ENCODE results near the gene HOXB1.

Gene HOXB1

DNA sequence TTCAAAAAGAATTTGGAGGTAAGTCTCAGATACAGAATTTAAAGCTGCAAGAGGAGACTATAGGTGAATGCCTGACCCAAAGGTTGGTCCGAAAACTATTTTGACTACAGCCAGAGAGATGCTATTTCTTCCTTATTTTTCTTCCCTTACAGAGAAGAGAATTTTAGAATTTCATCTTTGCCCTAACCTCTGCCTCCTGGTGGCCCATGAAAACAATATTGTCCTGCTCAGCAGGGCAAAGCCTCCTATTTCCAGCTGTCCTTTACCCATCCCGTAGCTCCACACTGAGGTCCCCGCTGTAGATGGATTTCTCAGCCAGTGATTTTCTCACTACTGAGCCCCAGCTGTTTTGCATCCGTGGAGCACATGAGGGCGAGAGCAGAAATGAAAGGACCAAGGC lies 24.6 kb downstream of the HOXB1 start:
- 79% methylated on average over 5 of the region's 5 CpGs for WGBS
- H3K9ac ChIP-seq (ENCODE audit: low read depth, low read length), result no peak overlapping the region
- no peaks in the 10 kb centered on the region for H3K36me3 ChIP-seq (ENCODE audit: insufficient read depth, low read length)
- peaks cover 6% of the 10 kb centered on the region; the same call in 1 of the 2 replicates for H3K4me1 ChIP-seq (ENCODE audit: insufficient read depth, low read length)
- H3K27me3 ChIP-seq (ENCODE audit: insufficient read depth, low read length), result peaks cover 24% of the 10 kb centered on the region
- H3K27ac ChIP-seq (ENCODE audit: low read depth, low read length), result no peak overlapping the region
- H3K4me3 ChIP-seq (ENCODE audit: low read length), result no peak overlapping the region
- H3K9me3 ChIP-seq (ENCODE audit: insufficient read depth, low read depth, low read length), result no peaks in the 10 kb centered on the region

DNA sequence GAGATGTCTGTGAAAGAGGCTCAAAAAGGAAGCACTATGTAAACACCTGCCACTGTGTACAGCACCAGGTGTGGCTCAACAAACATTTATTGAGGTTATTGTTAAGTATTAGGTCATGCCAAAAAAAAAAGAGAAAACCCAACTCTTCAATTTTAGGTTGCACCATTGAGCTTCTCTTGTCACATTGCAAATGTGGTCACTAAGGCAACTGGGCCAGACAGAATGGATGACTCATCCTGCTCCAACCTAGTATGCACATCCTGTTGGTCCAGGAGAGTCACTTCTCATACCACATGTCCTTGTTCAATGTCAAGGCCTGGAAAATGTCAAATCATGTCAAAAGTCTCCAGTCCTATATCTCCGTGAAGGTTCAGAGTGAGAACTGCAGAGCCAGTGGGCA lies 25.0 kb downstream of the HOXB1 start:
- Histone ChIP-seq H3K36me3 (ENCODE audit: insufficient read depth, low read length) (no peaks in the 10 kb centered on the region), H3K4me1 (ENCODE audit: insufficient read depth, low read length) (peaks cover 6% of the 10 kb centered on the region; the same call in 1 of the 2 replicates), H3K4me3 (ENCODE audit: low read length) (no peak overlapping the region), H3K27me3 (ENCODE audit: insufficient read depth, low read length) (peaks cover 28% of the 10 kb centered on the region), H3K9ac (ENCODE audit: low read depth, low read length) (no peak overlapping the region), H3K9me3 (ENCODE audit: insufficient read depth, low read depth, low read length) (no peaks in the 10 kb centered on the region), H3K27ac (ENCODE audit: low read depth, low read length) (no peak overlapping the region)
- 94% methylated on average over 1 of the region's 1 CpG for WGBS

DNA sequence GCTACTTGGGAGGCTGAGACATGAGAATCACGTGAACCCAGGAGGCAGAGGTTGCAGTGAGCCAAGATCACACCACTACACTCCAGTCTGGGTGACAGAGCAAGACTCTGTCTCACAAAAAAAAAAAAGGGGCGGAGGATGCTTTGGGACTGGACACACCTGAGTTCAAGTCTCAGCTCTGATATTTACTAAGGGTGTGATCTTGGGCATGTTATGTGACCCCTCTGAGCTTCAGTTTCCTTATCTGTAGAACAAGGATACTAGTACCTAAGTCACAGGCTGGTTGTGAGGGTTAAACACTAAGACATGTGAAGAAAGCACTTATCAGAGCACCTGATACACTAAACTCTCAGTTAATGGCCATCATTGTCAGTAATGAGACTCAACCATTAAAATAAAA lies 25.9 kb downstream of the HOXB1 start:
- Histone ChIP-seq H3K9ac (ENCODE audit: low read depth, low read length) (no peak overlapping the region), H3K4me3 (ENCODE audit: low read length) (no peak overlapping the region), H3K9me3 (ENCODE audit: insufficient read depth, low read depth, low read length) (no peaks in the 10 kb centered on the region), H3K36me3 (ENCODE audit: insufficient read depth, low read length) (no peaks in the 10 kb centered on the region), H3K27ac (ENCODE audit: low read depth, low read length) (no peak overlapping the region), H3K4me1 (ENCODE audit: insufficient read depth, low read length) (peaks cover 6% of the 10 kb centered on the region; the same call in 1 of the 2 replicates), H3K27me3 (ENCODE audit: insufficient read depth, low read length) (peaks cover 37% of the 10 kb centered on the region)
- WGBS, result 87% methylated on average over 2 of the region's 2 CpGs

DNA sequence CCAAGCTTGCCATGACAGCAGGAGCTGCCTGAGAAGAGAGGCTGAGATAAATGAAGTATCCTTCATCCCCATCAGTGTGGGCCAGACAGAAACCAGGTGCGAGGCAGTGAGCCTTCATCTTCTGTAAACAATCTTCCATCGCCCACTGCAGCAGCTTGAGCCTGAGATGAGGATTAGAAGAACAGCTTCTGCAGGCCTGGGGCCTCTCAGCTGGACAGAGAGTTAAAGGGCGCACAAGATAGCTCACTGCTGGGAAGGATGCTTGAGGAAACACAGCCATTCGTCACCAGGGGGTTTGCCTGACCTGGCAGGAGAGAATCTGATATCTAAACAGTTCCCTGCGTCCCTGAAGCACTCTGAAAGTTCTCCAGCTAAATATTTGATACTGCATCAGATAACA lies 27.1 kb downstream of the HOXB1 start:
- Histone ChIP-seq H3K36me3 (ENCODE audit: insufficient read depth, low read length) (no peaks in the 10 kb centered on the region), H3K27me3 (ENCODE audit: insufficient read depth, low read length) (peaks cover 38% of the 10 kb centered on the region), H3K9ac (ENCODE audit: low read depth, low read length) (no peak overlapping the region), H3K9me3 (ENCODE audit: insufficient read depth, low read depth, low read length) (no peaks in the 10 kb centered on the region), H3K4me3 (ENCODE audit: low read length) (no peak overlapping the region), H3K4me1 (ENCODE audit: insufficient read depth, low read length) (peaks cover 6% of the 10 kb centered on the region; the same call in 1 of the 2 replicates), H3K27ac (ENCODE audit: low read depth, low read length) (no peak overlapping the region)
- WGBS, result 62% methylated on average over 5 of the region's 5 CpGs

DNA sequence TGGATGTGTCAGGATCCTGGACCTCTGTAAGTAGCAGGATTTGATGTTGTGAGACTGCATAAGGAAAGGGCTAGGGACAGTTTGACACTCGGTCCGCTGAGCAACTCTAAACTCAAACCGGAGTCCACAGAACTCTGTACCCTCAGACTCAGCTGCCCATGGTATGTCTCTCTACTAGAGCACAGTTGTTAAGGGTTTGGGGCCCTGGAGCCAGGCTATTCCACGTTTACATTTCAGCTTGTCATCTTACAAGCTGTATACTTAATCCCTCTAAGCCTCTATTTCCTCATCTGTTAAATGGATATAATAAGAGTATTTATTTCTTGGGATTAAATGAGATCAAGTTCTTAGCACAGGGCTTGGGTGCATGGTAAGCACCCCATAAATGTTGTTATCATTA lies 27.9 kb downstream of the HOXB1 start:
- peaks cover 13% of the 10 kb centered on the region for H3K4me1 ChIP-seq (ENCODE audit: insufficient read depth, low read length)
- no peak overlapping the region for H3K27ac ChIP-seq (ENCODE audit: low read depth, low read length)
- no peak overlapping the region for H3K9ac ChIP-seq (ENCODE audit: low read depth, low read length)
- no peaks in the 10 kb centered on the region for H3K36me3 ChIP-seq (ENCODE audit: insufficient read depth, low read length)
- no peak overlapping the region for H3K4me3 ChIP-seq (ENCODE audit: low read length)
- peaks cover 46% of the 10 kb centered on the region for H3K27me3 ChIP-seq (ENCODE audit: insufficient read depth, low read length)
- H3K9me3 ChIP-seq (ENCODE audit: insufficient read depth, low read depth, low read length), result no peaks in the 10 kb centered on the region
- WGBS, result 91% methylated on average over 4 of the region's 4 CpGs

DNA sequence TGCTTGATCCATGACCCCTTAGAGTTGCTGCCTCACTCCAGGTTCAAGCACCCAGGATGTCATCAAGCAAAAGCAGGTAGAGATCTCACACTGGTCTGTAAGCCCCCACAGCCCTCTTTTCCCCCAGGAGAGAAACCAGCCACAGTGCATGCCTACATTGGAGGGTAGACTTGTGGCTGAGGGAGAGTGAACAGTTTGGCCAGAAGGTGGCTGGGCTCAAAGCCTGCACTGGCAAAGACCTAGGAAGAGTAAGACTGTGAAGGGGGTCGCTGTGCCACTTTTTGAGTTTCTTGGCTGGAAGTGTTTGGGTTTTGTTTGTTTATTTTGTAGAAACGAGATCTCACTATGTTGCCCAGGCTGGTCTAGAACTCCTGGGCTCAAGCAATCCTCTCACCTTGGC lies 28.5 kb downstream of the HOXB1 start:
- Histone ChIP-seq H3K4me3 (ENCODE audit: low read length) (no peak overlapping the region), H3K4me1 (ENCODE audit: insufficient read depth, low read length) (peaks cover 15% of the 10 kb centered on the region), H3K9ac (ENCODE audit: low read depth, low read length) (no peak overlapping the region), H3K36me3 (ENCODE audit: insufficient read depth, low read length) (no peaks in the 10 kb centered on the region), H3K27ac (ENCODE audit: low read depth, low read length) (no peak overlapping the region), H3K9me3 (ENCODE audit: insufficient read depth, low read depth, low read length) (no peaks in the 10 kb centered on the region), H3K27me3 (ENCODE audit: insufficient read depth, low read length) (peaks cover 51% of the 10 kb centered on the region)
- WGBS, result 84% methylated on average over 2 of the region's 2 CpGs

DNA sequence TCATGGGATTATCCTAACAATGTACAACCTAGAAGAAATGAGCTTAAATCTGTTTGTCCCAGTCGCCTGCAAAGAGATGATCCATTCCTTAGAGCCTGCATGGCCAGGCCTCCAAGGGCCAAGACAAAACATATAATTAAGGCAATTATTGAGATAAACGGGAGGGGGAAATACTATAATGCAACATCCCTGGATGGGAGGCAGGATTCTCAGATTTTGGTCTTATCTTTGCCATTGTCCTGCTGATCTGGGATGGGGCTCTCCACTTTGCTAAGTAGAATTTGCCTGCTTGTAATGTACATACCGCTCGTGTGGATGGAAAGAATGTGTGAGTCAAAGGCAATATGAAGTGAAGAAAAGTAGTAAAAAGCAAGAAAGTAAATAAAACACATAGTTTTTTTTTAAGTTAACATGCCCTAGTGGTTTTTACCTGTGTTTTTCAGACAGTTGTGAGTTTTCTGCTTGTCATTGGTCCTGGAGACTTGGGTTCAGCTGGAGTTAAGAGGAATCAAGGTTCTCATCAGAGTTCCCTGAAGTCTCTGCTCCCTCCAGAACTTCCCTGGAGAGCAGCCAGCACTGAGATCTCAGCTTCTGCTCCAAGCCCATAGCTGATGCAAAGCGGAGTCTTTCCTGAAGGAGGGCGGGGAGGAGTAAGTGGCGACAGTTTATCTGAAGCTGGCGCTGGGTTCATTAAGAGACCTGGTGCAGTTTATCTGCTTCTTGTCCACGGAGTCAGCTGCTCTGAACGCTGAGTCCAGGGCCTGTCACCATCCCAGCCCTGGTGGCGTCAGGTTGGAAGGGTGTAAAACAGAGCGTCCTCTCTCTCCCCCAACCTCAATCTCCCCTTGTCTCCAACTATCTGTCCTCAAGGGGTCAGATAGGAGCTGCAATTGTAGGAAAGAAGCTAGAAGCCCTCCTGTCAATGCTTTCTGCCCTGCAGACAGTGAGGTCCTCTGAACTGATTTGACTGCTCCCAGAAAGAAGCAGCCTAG lies 30.1 kb downstream of the HOXB1 start:
- WGBS, result 64% methylated on average over 10 of the region's 12 CpGs
- Histone ChIP-seq H3K27ac (ENCODE audit: low read depth, low read length) (no peak overlapping the region), H3K27me3 (ENCODE audit: insufficient read depth, low read length) (peaks cover 64% of the 10 kb centered on the region), H3K36me3 (ENCODE audit: insufficient read depth, low read length) (no peaks in the 10 kb centered on the region), H3K4me1 (ENCODE audit: insufficient read depth, low read length) (peaks cover 10% of the 10 kb centered on the region), H3K4me3 (ENCODE audit: low read length) (no peak overlapping the region), H3K9me3 (ENCODE audit: insufficient read depth, low read depth, low read length) (no peaks in the 10 kb centered on the region), H3K9ac (ENCODE audit: low read depth, low read length) (no peak overlapping the region)

DNA sequence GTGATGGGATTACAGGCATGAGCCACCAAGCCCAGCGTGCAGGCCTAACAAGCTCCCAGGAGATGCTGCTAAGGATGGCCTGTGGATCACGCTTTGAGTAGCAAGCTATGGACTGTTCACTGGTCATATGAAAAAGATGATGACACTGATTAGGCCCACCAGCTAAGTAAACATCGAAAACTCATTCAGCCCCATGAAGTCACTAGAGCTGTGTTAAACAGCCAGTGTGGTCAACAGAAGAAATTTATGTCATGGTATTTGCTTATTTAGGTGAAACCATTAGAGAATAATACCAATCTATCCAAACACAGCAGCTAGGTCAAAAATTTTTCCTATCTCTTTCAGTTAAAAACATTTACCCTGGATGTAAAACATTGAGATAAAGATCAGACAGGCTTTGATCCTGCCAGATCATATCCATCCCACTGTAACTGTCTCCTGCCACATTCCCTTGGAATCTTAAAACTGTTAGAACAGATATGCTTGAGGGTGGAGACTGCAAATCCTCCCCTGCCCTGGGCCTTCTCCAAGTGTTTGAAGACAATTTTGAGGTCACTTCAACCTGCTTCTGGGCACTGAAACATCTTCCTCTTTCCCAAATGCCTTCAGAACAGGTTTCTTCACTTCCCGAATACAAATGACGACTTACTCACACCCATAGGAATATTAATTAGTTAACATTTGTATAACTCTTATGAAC lies 30.9 kb downstream of the HOXB1 start:
- peaks cover 72% of the 10 kb centered on the region for H3K27me3 ChIP-seq (ENCODE audit: insufficient read depth, low read length)
- H3K4me1 ChIP-seq (ENCODE audit: insufficient read depth, low read length), result peaks cover 9% of the 10 kb centered on the region
- H3K4me3 ChIP-seq (ENCODE audit: low read length), result no peak overlapping the region
- no peaks in the 10 kb centered on the region for H3K9me3 ChIP-seq (ENCODE audit: insufficient read depth, low read depth, low read length)
- no peak overlapping the region for H3K27ac ChIP-seq (ENCODE audit: low read depth, low read length)
- H3K9ac ChIP-seq (ENCODE audit: low read depth, low read length), result no peak overlapping the region
- no peaks in the 10 kb centered on the region for H3K36me3 ChIP-seq (ENCODE audit: insufficient read depth, low read length)
- 87% methylated on average over 4 of the region's 5 CpGs for WGBS

DNA sequence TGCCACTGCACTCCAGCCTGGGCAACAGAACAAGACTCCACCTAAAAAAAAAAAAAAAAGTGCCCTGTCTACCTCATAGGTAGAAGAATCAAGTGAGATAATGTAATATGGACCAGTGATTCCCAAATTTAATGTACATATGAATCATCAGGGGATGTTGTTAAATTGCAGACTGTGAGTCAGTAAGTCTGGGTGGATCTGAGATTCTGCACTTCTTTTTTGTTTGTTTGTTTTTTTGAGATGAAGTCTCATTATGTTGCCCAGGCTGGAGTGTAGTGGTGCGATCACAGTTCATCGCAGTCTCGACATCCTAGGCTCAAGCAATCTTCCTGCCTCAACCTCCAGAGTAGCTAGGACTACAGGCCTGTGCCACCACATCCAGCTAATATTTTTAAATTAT lies 31.6 kb downstream of the HOXB1 start:
- no peak overlapping the region for H3K27ac ChIP-seq (ENCODE audit: low read depth, low read length)
- H3K36me3 ChIP-seq (ENCODE audit: insufficient read depth, low read length), result no peaks in the 10 kb centered on the region
- H3K9me3 ChIP-seq (ENCODE audit: insufficient read depth, low read depth, low read length), result no peaks in the 10 kb centered on the region
- H3K27me3 ChIP-seq (ENCODE audit: insufficient read depth, low read length), result peaks cover 78% of the 10 kb centered on the region
- H3K4me3 ChIP-seq (ENCODE audit: low read length), result no peak overlapping the region
- peaks cover 9% of the 10 kb centered on the region for H3K4me1 ChIP-seq (ENCODE audit: insufficient read depth, low read length)
- H3K9ac ChIP-seq (ENCODE audit: low read depth, low read length), result no peak overlapping the region
- WGBS, result 98% methylated on average over 3 of the region's 3 CpGs

DNA sequence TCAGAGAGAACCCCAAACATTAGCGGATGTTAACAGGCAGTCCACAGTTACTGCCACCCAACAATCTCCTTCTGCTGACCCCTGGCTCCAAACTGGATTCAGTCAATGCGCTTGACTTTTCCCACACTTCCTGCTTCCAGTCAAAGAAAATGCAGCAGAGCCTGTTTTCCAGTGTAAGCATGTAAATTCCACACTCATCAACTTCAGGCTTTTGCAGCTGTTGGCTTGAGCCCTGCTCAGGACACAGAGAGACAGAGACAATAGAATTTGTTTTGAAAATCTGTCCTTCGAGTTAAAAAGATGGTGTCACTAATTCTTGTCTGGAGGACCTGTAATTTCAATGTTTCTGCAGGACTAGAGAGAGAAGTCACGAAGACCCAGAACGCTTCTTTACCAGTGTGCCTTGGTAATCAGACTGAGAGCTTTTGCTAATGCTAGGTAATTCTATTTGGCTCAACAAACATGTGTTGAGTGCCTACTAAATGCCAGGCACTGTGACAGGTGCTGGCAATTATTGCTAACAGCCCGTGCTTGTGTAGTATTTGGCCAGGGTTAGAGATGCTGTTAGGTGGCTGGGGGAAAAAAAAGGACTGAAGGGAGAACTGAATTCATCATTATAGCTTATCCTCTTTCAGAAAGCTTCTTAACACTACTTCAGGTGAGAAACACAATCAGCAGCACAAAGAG lies 32.5 kb downstream of the HOXB1 start:
- Histone ChIP-seq H3K9me3 (ENCODE audit: insufficient read depth, low read depth, low read length) (no peaks in the 10 kb centered on the region), H3K27me3 (ENCODE audit: insufficient read depth, low read length) (peaks cover 84% of the 10 kb centered on the region), H3K27ac (ENCODE audit: low read depth, low read length) (peak overlapping the region; percentile 19; the same call in 1 of the 2 replicates), H3K9ac (ENCODE audit: low read depth, low read length) (no peak overlapping the region), H3K36me3 (ENCODE audit: insufficient read depth, low read length) (no peaks in the 10 kb centered on the region), H3K4me1 (ENCODE audit: insufficient read depth, low read length) (peaks cover 9% of the 10 kb centered on the region), H3K4me3 (ENCODE audit: low read length) (no peak overlapping the region)
- WGBS, result 83% methylated on average over 6 of the region's 6 CpGs

DNA sequence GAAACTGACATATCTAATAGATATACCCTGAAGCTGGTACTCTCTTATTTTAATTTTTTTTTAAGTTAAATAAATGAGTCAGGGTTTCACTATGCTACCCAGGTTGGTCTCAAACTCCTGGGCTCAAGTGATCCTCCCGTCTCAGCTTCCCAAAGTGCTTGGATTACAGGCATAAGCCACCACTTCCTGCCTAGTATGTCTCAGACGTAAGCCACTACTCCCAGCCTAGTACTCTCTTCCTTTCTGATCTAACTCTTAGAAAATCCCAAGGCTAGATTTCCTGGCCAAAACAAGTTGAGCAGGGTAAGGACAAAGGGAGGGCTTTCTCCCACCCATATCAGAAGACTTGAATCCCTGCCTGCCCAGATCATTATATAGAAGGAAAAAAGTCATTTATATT lies 33.7 kb downstream of the HOXB1 start:
- Histone ChIP-seq H3K27me3 (ENCODE audit: insufficient read depth, low read length) (peaks cover 84% of the 10 kb centered on the region), H3K4me1 (ENCODE audit: insufficient read depth, low read length) (peaks cover 13% of the 10 kb centered on the region), H3K9ac (ENCODE audit: low read depth, low read length) (no peak overlapping the region), H3K36me3 (ENCODE audit: insufficient read depth, low read length) (no peaks in the 10 kb centered on the region), H3K9me3 (ENCODE audit: insufficient read depth, low read depth, low read length) (no peaks in the 10 kb centered on the region), H3K4me3 (ENCODE audit: low read length) (no peak overlapping the region), H3K27ac (ENCODE audit: low read depth, low read length) (no peak overlapping the region)
- 56% methylated on average over 2 of the region's 2 CpGs for WGBS
